ENCODE data around the gene ASIC4.

ASIC4 gene

DNA sequence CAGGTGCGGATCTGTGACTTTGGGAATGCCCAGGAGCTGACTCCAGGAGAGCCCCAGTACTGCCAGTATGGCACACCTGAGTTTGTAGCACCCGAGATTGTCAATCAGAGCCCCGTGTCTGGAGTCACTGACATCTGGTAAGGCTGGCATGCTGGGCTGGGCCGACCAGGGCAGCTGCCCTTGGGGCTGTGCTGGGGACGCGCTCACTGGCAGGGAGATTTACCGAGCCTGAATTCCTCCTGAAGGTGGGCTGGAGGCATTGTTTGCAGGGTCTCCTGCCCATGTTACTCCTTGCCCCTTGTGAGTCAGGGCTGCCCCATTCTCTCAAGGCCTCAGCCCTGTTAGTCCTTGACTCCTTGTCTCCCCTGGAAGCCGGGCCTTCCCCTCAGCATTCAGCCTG is 34.3 kb upstream of the ASIC4 start:
- WGBS, 2 donors (ENCODE audit: extremely low coverage in 2 of 2, insufficient read length in 2 of 2, insufficient replicate concordance in 1 of 2), result no CpG with 5 or more reads among the region's 8 CpGs
- Histone ChIP-seq H2BK120ac (ENCODE audit: low read depth, low read length) (no peak overlapping the region), H2BK5ac (ENCODE audit: low read length) (peak overlapping the region; percentile 20)

DNA sequence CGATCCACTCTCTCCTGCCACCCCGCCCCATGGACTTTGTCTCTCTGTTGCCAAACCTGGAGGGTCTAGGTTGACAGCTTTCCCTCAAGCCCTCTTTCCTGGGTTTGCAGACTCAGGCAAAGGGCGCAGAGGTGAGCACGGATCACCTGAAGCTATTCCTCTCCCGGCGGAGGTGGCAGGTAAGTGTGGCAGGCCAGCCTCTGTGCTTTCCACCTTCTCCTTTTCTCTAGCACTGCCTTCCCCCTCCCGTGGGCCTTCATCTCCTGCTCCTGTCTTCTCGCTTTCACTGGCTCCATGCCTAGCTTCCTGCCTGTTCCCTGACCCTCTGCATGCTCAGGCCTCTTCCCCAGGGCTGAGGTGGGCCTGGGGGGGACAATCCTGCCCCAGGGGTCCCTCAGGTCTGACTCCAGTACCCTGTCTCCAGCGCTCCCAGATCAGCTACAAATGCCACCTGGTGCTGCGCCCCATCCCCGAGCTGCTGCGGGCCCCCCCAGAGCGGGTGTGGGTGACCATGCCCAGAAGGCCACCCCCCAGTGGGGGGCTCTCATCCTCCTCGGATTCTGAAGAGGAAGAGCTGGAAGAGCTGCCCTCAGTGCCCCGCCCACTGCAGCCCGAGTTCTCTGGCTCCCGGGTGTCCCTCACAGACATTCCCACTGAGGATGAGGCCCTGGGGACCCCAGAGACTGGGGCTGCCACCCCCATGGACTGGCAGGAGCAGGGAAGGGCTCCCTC is 31.4 kb upstream of the ASIC4 start:
- no CpG with 5 or more reads among the region's 17 CpGs for WGBS, 2 donors (ENCODE audit: extremely low coverage in 2 of 2, insufficient read length in 2 of 2, insufficient replicate concordance in 1 of 2)
- no peak for DNase-seq (ENCODE audit: low spot score)
- Histone ChIP-seq H4K8ac (ENCODE audit: low read depth, low read length) (no peak overlapping the region), H2AK5ac (ENCODE audit: low read depth, low read length) (peak overlapping the region; percentile 69), H3K18ac (ENCODE audit: low read length) (peak overlapping the region; percentile 30), H3K14ac (ENCODE audit: low read length) (peak overlapping the region; percentile 49), H3K23ac (ENCODE audit: low read depth, low read length, poor library complexity) (peak overlapping the region; percentile 2), H2BK12ac (ENCODE audit: low read length) (no peak overlapping the region), H2AFZ (ENCODE audit: low read length) (no peak overlapping the region), H3K36me3 (replicated peaks in 1 of 2; ENCODE audit: control insufficient read depth in 2 of 2, insufficient read depth in 2 of 2, low read length in 2 of 2) (no peaks in the 10 kb centered on the region), H3K4me1 (ENCODE audit: control insufficient read depth in 2 of 2, insufficient read depth in 1 of 2, low read depth in 1 of 2, low read length in 2 of 2) (peaks cover 11 to 12% of the 10 kb centered on the region in 2 donors), H2BK120ac (ENCODE audit: low read depth, low read length) (no peak overlapping the region), H4K91ac (ENCODE audit: low read depth, low read length, poor library complexity) (no peak overlapping the region), H3K9ac (ENCODE audit: low read depth, low read length, poor library complexity) (no peak overlapping the region), H3K4me2 (ENCODE audit: insufficient read depth, low read length, poor library complexity, severe bottlenecking) (no peak overlapping the region), H3K27ac (replicated peaks; ENCODE audit: low read length) (no peak overlapping the region), H2BK15ac (ENCODE audit: low read length) (no peak overlapping the region), H3K9me3 (replicated peaks in 1 of 2; ENCODE audit: control insufficient read depth in 2 of 2, insufficient read depth in 1 of 2, low read depth in 1 of 2, low read length in 2 of 2) (peaks cover 0 to under 1% of the 10 kb centered on the region in 2 donors), H3K79me1 (ENCODE audit: low read depth, low read length) (no peaks in the 10 kb centered on the region), H3K27me3 (ENCODE audit: control insufficient read depth in 3 of 3, insufficient read depth in 3 of 3, low read depth in 1 of 3, low read length in 3 of 3) (peaks cover 26 to 90% (median 64%) of the 10 kb centered on the region in 3 experiments), H2BK5ac (ENCODE audit: low read length) (no peak overlapping the region), H3K4ac (ENCODE audit: low read length) (no peak overlapping the region), H3K4me3 (ENCODE audit: low read length in 2 of 2) (no peak overlapping the region)

More for the DNA sequence above, 34.3 kb upstream of the ASIC4 start:
- Histone ChIP-seq H4K91ac (ENCODE audit: low read depth, low read length, poor library complexity) (no peak overlapping the region), H3K4ac (ENCODE audit: low read length) (no peak overlapping the region), H2AK5ac (ENCODE audit: low read depth, low read length) (no peak overlapping the region), H3K4me2 (ENCODE audit: insufficient read depth, low read length, poor library complexity, severe bottlenecking) (no peak overlapping the region), H3K27ac (replicated peaks; ENCODE audit: low read length) (no peak overlapping the region), H2BK15ac (ENCODE audit: low read length) (peak overlapping the region; percentile 46), H3K14ac (ENCODE audit: low read length) (peak overlapping the region; percentile 57), H3K18ac (ENCODE audit: low read length) (no peak overlapping the region), H3K36me3 (replicated peaks in 1 of 2; ENCODE audit: control insufficient read depth in 2 of 2, insufficient read depth in 2 of 2, low read length in 2 of 2) (no peaks in the 10 kb centered on the region), H3K27me3 (ENCODE audit: control insufficient read depth in 3 of 3, insufficient read depth in 3 of 3, low read depth in 1 of 3, low read length in 3 of 3) (peaks cover 19 to 62% (median 48%) of the 10 kb centered on the region in 3 experiments), H3K23ac (ENCODE audit: low read depth, low read length, poor library complexity) (no peak overlapping the region), H3K79me1 (ENCODE audit: low read depth, low read length) (no peaks in the 10 kb centered on the region), H2BK12ac (ENCODE audit: low read length) (no peak overlapping the region), H3K9ac (ENCODE audit: low read depth, low read length, poor library complexity) (no peak overlapping the region), H4K8ac (ENCODE audit: low read depth, low read length) (no peak overlapping the region), H3K4me1 (ENCODE audit: control insufficient read depth in 2 of 2, insufficient read depth in 1 of 2, low read depth in 1 of 2, low read length in 2 of 2) (peaks cover 8 to 15% of the 10 kb centered on the region in 2 donors), H2AFZ (ENCODE audit: low read length) (no peak overlapping the region), H3K4me3 (ENCODE audit: low read length in 2 of 2) (no peak overlapping the region), H3K9me3 (replicated peaks in 1 of 2; ENCODE audit: control insufficient read depth in 2 of 2, insufficient read depth in 1 of 2, low read depth in 1 of 2, low read length in 2 of 2) (peaks cover 0 to 2% of the 10 kb centered on the region in 2 donors)
- DNase-seq (ENCODE audit: low spot score), result no peak

- Histone ChIP-seq H3K23ac (ENCODE audit: low read depth, low read length, poor library complexity) (peak overlapping the region; percentile 61), H2AK5ac (ENCODE audit: low read depth, low read length) (peak overlapping the region; percentile 5), H2BK15ac (ENCODE audit: low read length) (peak overlapping the region; percentile 75), H3K27ac (replicated peaks; ENCODE audit: low read length) (no peak overlapping the region), H3K9me3 (replicated peaks in 1 of 2; ENCODE audit: control insufficient read depth in 2 of 2, insufficient read depth in 1 of 2, low read depth in 1 of 2, low read length in 2 of 2) (no peaks in the 10 kb centered on the region), H3K4me1 (ENCODE audit: control insufficient read depth in 2 of 2, insufficient read depth in 1 of 2, low read depth in 1 of 2, low read length in 2 of 2) (peaks cover 11 to 12% of the 10 kb centered on the region in 2 donors), H3K79me1 (ENCODE audit: low read depth, low read length) (no peaks in the 10 kb centered on the region), H4K8ac (ENCODE audit: low read depth, low read length) (no peak overlapping the region), H3K18ac (ENCODE audit: low read length) (peak overlapping the region; percentile 44), H2AFZ (ENCODE audit: low read length) (peak overlapping the region; percentile 72), H3K4me2 (ENCODE audit: insufficient read depth, low read length, poor library complexity, severe bottlenecking) (peak overlapping the region; percentile 15), H4K91ac (ENCODE audit: low read depth, low read length, poor library complexity) (no peak overlapping the region), H3K4ac (ENCODE audit: low read length) (no peak overlapping the region), H2BK120ac (ENCODE audit: low read depth, low read length) (no peak overlapping the region), H2BK12ac (ENCODE audit: low read length) (no peak overlapping the region), H3K14ac (ENCODE audit: low read length) (peak overlapping the region; percentile 65), H3K4me3 (ENCODE audit: low read length in 2 of 2) (no peak overlapping the region), H2BK5ac (ENCODE audit: low read length) (no peak overlapping the region), H3K36me3 (replicated peaks in 1 of 2; ENCODE audit: control insufficient read depth in 2 of 2, insufficient read depth in 2 of 2, low read length in 2 of 2) (no peaks in the 10 kb centered on the region), H3K9ac (ENCODE audit: low read depth, low read length, poor library complexity) (no peak overlapping the region), H3K27me3 (ENCODE audit: control insufficient read depth in 3 of 3, insufficient read depth in 3 of 3, low read depth in 1 of 3, low read length in 3 of 3) (peaks cover 26 to 94% (median 64%) of the 10 kb centered on the region in 3 experiments)
- DNase-seq (ENCODE audit: low spot score), result no peak
- no CpG with 5 or more reads among the region's 58 CpGs for WGBS, 2 donors (ENCODE audit: extremely low coverage in 2 of 2, insufficient read length in 2 of 2, insufficient replicate concordance in 1 of 2)
These were observed 30.6 kb upstream of the ASIC4 start for GRCh38 chr2:219483451-219484342.
